B cell (primary cell): ENCODE results near the gene CD200R1L. TPM values are rescaled to one million over a fixed set of nuclear protein-coding genes. Genes with fewer than 3 reads are reported as not detected.

Source experiments
- ATAC-seq: fragments of 200-7000 bp; cut with Tn5 transposase; one replicate; pipeline ENCODE4 v1.10.0; 2021; ENCODE audit warnings: low read depth, mild to moderate bottlenecking, moderate number of reproducible peaks, moderate library complexity
- CTCF ChIA-PET: fragments of 350-600 bp; sonication (Branson Sonifier 250); formaldehyde crosslinking; loops from one replicate; lab custom pipeline; 2021; ENCODE audit warnings: antibody characterized with exemption, inconsistent platforms; lab: Charles Lee
- POLR2A ChIA-PET: fragments of 350-600 bp; sonication (Branson Sonifier 250); formaldehyde crosslinking; loops from one replicate; lab custom pipeline; 2021; ENCODE audit warnings: antibody characterized with exemption; lab: Charles Lee
- DNase-seq: peaks from one replicate; pipeline ENCODE4 v3.0.0; 2013
- H2AFZ ChIP-seq: 2 replicates; pipeline ENCODE4 v1.6.1; 2012; ENCODE audit warnings: mild to moderate bottlenecking, low read depth, low read length; ENCODE audit not compliant: insufficient read depth, poor library complexity, severe bottlenecking
- H3K27ac ChIP-seq, 2 donors: 1 replicate in 1 of 2; 2 replicates in 1 of 2; pipeline ENCODE4 v1.5.1; 2012 to 2013; ENCODE audit warnings: low read length in 2 of 2, mild to moderate bottlenecking in 2 of 2, moderate library complexity in 1 of 2
- H3K27me3 ChIP-seq, 4 experiments: fragments of 200-600 bp in 1 of 4; sonication (generic) in 1 of 4; replicated peaks in 1 of 4; 1 replicate in 2 of 4; 2 replicates in 2 of 4; pipeline versions ENCODE4 v1.6.1 to v1.7.0; 2013 to 2016; ENCODE audit warnings: low read length in 3 of 4, mild to moderate bottlenecking in 2 of 4, mixed read lengths in 1 of 4, moderate library complexity in 1 of 4; ENCODE audit not compliant: insufficient read depth in 4 of 4, control insufficient read depth in 3 of 4; ENCODE audit errors: control extremely low read depth in 1 of 4
- H3K36me3 ChIP-seq, 2 experiments: replicated peaks in 1 of 2; 1 replicate in 1 of 2; 2 replicates in 1 of 2; pipeline versions ENCODE4 v1.6.1 to v1.7.1; 2013; ENCODE audit warnings: low read length in 1 of 2; ENCODE audit not compliant: insufficient read depth in 2 of 2, control insufficient read depth in 1 of 2; ENCODE audit errors: control extremely low read depth in 1 of 2, extremely low read depth in 1 of 2
- H3K4me1 ChIP-seq, 2 donors: fragments of 200-600 bp in 1 of 2; sonication (generic) in 1 of 2; 1 replicate in 1 of 2; 2 replicates in 1 of 2; pipeline versions ENCODE4 v1.5.1 to v1.6.1; 2013 to 2017; ENCODE audit warnings: low read length in 2 of 2; ENCODE audit not compliant: control insufficient read depth in 2 of 2, insufficient read depth in 2 of 2
- H3K4me2 ChIP-seq: replicated peaks from 2 replicates; pipeline ENCODE3; 2012; ENCODE audit warnings: mild to moderate bottlenecking, low read depth, low read length; ENCODE audit not compliant: poor library complexity, severe bottlenecking
- H3K4me3 ChIP-seq, 5 experiments: fragments of 200-600 bp in 1 of 5; sonication (generic) in 1 of 5; 1 replicate in 3 of 5; 2 replicates in 2 of 5; pipeline versions ENCODE4 v1.5.1 to v1.7.0; 2011 to 2016; ENCODE audit warnings: low read length in 4 of 5, mild to moderate bottlenecking in 4 of 5, low read depth in 2 of 5, control low read depth in 1 of 5, moderate library complexity in 1 of 5; ENCODE audit not compliant: insufficient read depth in 1 of 5; ENCODE audit errors: control extremely low read depth in 1 of 5, extremely low read depth in 1 of 5
- H3K79me2 ChIP-seq: fragments of 200-600 bp; sonication (generic); one replicate; pipeline ENCODE4 v1.6.0; 2016; ENCODE audit warnings: low read length; ENCODE audit not compliant: control insufficient read depth, insufficient read depth
- H3K9ac ChIP-seq: fragments of 200-600 bp; sonication (generic); 2 replicates; pipeline ENCODE4 v1.6.1; 2017; ENCODE audit warnings: mild to moderate bottlenecking, low read length, moderate library complexity
- H3K9me3 ChIP-seq, 3 donors: one replicate each; pipeline versions ENCODE4 v1.6.1 to v1.7.1; 2013; ENCODE audit warnings: low read length in 2 of 3; ENCODE audit not compliant: control insufficient read depth in 2 of 3, insufficient read depth in 1 of 3; ENCODE audit errors: control extremely low read depth in 1 of 3
- H4K20me1 ChIP-seq: 2 replicates; pipeline ENCODE4 v1.6.0; 2012; ENCODE audit warnings: mild to moderate bottlenecking, low read length; ENCODE audit not compliant: insufficient read depth, control insufficient read depth, poor library complexity, severe bottlenecking
- H3K27ac Mint-ChIP-seq: one replicate; pipeline ENCODE4 v1.8.0; 2021; ENCODE audit warnings: mixed read lengths
- H3K27me3 Mint-ChIP-seq: one replicate; pipeline ENCODE4 v1.8.0; 2021; ENCODE audit warnings: mixed read lengths
- H3K4me1 Mint-ChIP-seq: one replicate; pipeline ENCODE4 v1.8.0; 2021; ENCODE audit warnings: mixed read lengths
- H3K4me3 Mint-ChIP-seq: one replicate; pipeline ENCODE4 v1.8.0; 2021; ENCODE audit warnings: mixed read lengths
- H3K9me3 Mint-ChIP-seq: one replicate; pipeline ENCODE4 v1.8.0; 2022; ENCODE audit warnings: mixed read lengths; ENCODE audit not compliant: insufficient read depth
- EZH2 ChIP-seq: IDR thresholded peaks from 2 replicates; pipeline ENCODE4 v1.6.1; 2012; ENCODE audit warnings: borderline replicate concordance, low read depth, mild to moderate bottlenecking, moderate library complexity, low read length; ENCODE audit not compliant: insufficient read depth, poor library complexity, severe bottlenecking
- WGBS: methylation state at CpG from one replicate; pipeline ENCODE4 v1.1.5; 2013; ENCODE audit warnings: missing lambda C conversion rate; ENCODE audit not compliant: insufficient coverage; 5-methylcytosine and 5-hydroxymethylcytosine counted together
- intact Hi-C: fragments of 100-400 bp; cut with micrococcal nuclease; formaldehyde crosslinking; loops from one replicate; pipeline ENCODE4 v1.10.0; 2022
- polyA plus RNA-seq: library from polyadenylated mRNA; depleted of rRNA; stranded (reverse); fragments of >200 nt; gene quantifications from 2 replicates; pipeline ENCODE4 v1.2.3, GENCODE V29; 2012
- total RNA-seq, 2 donors: library from RNA; stranded (reverse); fragments of 120-200 nt in 1 of 2; gene quantifications; 1 replicate in 1 of 2; 2 replicates in 1 of 2; pipeline versions ENCODE4 v1.2.3 to v1.2.4, GENCODE V29; 2013 to 2022
- TF ChIP-seq, protein P1 (sequence below): fragments of 200-600 bp; IDR thresholded peaks from one replicate; pipeline ENCODE4 v1.8.0; 2022; ENCODE audit warnings: antibody characterized with exemption, mild to moderate bottlenecking

The CD200R1L gene
- total and polyA plus RNA-seq, 2 donors (not counting 1 experiment from before 2014, with no cell fraction given), result not detected

- peak; percentile 56 for DNase-seq
- H3K4me3 ChIP-seq, result peak overlapping the region in 1 of 5 experiments; percentile 53
- WGBS, result no CpG with 5 or more reads among the region's 2 CpGs
Observed at GRCh38 chr3:112873632-112874031, 27.0 kb upstream of the CD200R1L start.

GRCh38 chr3:112871735-112872134 is 25.1 kb upstream of the CD200R1L start:
- Histone ChIP-seq H3K4me2 (no peak overlapping the region), H2AFZ (no peak overlapping the region), H3K4me3 (no peak overlapping the region), H4K20me1 (no peaks in the 10 kb centered on the region), H3K27me3 (no peaks in the 10 kb centered on the region), H3K79me2 (no peaks in the 10 kb centered on the region), H3K9ac (no peak overlapping the region), H3K36me3 (no peaks in the 10 kb centered on the region), H3K27ac (no peak overlapping the region), H3K9me3 (peaks cover 9 to 19% (median 17%) of the 10 kb centered on the region in 3 donors), H3K4me1 (peaks cover 18 to 26% of the 10 kb centered on the region in 2 donors)
- ATAC-seq (no peak), DNase-seq (no peak)
- intact Hi-C loops, result loop anchor here (2.0 to 10.0 kb wide), 3 partner anchors 15 to 297 kb away; no protein-coding TSS in a partner anchor
- WGBS, result 93% methylated on average over 2 of the region's 3 CpGs
- TF ChIP-seq, protein P1, sequence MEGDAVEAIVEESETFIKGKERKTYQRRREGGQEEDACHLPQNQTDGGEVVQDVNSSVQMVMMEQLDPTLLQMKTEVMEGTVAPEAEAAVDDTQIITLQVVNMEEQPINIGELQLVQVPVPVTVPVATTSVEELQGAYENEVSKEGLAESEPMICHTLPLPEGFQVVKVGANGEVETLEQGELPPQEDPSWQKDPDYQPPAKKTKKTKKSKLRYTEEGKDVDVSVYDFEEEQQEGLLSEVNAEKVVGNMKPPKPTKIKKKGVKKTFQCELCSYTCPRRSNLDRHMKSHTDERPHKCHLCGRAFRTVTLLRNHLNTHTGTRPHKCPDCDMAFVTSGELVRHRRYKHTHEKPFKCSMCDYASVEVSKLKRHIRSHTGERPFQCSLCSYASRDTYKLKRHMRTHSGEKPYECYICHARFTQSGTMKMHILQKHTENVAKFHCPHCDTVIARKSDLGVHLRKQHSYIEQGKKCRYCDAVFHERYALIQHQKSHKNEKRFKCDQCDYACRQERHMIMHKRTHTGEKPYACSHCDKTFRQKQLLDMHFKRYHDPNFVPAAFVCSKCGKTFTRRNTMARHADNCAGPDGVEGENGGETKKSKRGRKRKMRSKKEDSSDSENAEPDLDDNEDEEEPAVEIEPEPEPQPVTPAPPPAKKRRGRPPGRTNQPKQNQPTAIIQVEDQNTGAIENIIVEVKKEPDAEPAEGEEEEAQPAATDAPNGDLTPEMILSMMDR, result no peak
- no peak for TF ChIP-seq EZH2
- H3K27ac Mint-ChIP-seq, result no peak overlapping the region
- H3K9me3 Mint-ChIP-seq, result peaks cover 5% of the 10 kb centered on the region
- H3K4me1 Mint-ChIP-seq, result peaks cover 36% of the 10 kb centered on the region
- ChIA-PET POLR2A (no interaction called here), CTCF (no interaction called here)
- no peaks in the 10 kb centered on the region for H3K27me3 Mint-ChIP-seq
- H3K4me3 Mint-ChIP-seq, result no peak overlapping the region

More at GRCh38 chr3:112873632-112874031, 27.0 kb upstream of the CD200R1L start:
- Histone ChIP-seq H3K4me2 (peak overlapping the region; percentile 60), H4K20me1 (no peaks in the 10 kb centered on the region), H3K79me2 (no peaks in the 10 kb centered on the region), H3K27ac (no peak overlapping the region), H3K9me3 (peaks cover 6 to 19% (median 17%) of the 10 kb centered on the region in 3 donors), H3K9ac (peak overlapping the region; percentile 46), H2AFZ (no peak overlapping the region), H3K4me1 (peaks cover 18 to 26% of the 10 kb centered on the region in 2 donors), H3K36me3 (no peaks in the 10 kb centered on the region), H3K27me3 (no peaks in the 10 kb centered on the region)
- Mint-ChIP-seq H3K4me3 (peak overlapping the region; percentile 74), H3K9me3 (peaks cover 5% of the 10 kb centered on the region), H3K27me3 (no peaks in the 10 kb centered on the region), H3K4me1 (peaks cover 36% of the 10 kb centered on the region), H3K27ac (peak overlapping the region; percentile 85)
- POLR2A ChIA-PET, result no interaction called here
- peak; percentile 62 for ATAC-seq
- CTCF ChIA-PET, result interaction anchor here (1.1 kb wide), 1 partner anchor 106 kb away, joined by 3 read pairs; no protein-coding TSS in a partner anchor
- TF ChIP-seq, protein P1, result no peak
- no peak for TF ChIP-seq EZH2
- intact Hi-C loops, result loop anchor here (2.0 to 10.0 kb wide), 3 partner anchors 17 to 299 kb away; no protein-coding TSS in a partner anchor
